GM21619 (cell line): ENCODE results near the gene CFAP410.
"Not testable (repeated sequence)": the region's sequence is repeated elsewhere in the genome, so short reads cannot be mapped to it uniquely, and the experiment has no call there.

Experiments used
- ATAC-seq: cut with Tn5 transposase; IDR thresholded peaks from one replicate; pipeline ENCODE4 v1.9.1; 2021; ENCODE audit not compliant: unreplicated experiment

CFAP410 gene

GRCh38 chr21:44318489-44319285, 20.5 kb downstream of the CFAP410 start:
- no peak for ATAC-seq

- no peak for ATAC-seq
These were observed 21.3 kb downstream of the CFAP410 start for GRCh38 chr21:44317871-44318270.

GRCh38 chr21:44317241-44317782, 21.9 kb downstream of the CFAP410 start:
- ATAC-seq: no peak

GRCh38 chr21:44316277-44316900, 22.8 kb downstream of the CFAP410 start:
- no peak for ATAC-seq

GRCh38 chr21:44315691-44316203, 23.4 kb downstream of the CFAP410 start:
- ATAC-seq: no peak

GRCh38 chr21:44314561-44314960, 24.6 kb downstream of the CFAP410 start:
- ATAC-seq: no peak

GRCh38 chr21:44314128-44314527, 25.1 kb downstream of the CFAP410 start:
- ATAC-seq: no peak

- no peak for ATAC-seq
These were observed 25.7 kb downstream of the CFAP410 start for GRCh38 chr21:44313451-44313850.

- no peak for ATAC-seq
These were observed 26.5 kb downstream of the CFAP410 start for GRCh38 chr21:44312716-44313115.

GRCh38 chr21:44312089-44312488, 27.1 kb downstream of the CFAP410 start:
- ATAC-seq: no peak

GRCh38 chr21:44310628-44311507, 28.3 kb downstream of the CFAP410 start:
- no peak for ATAC-seq

- no peak for ATAC-seq
These were observed 32.1 kb downstream of the CFAP410 start for GRCh38 chr21:44306936-44307704.

GRCh38 chr21:44305691-44306090, 33.5 kb downstream of the CFAP410 start:
- ATAC-seq: no peak

- no peak for ATAC-seq
These were observed 34.3 kb downstream of the CFAP410 start for GRCh38 chr21:44304877-44305293.

- no peak for ATAC-seq
These were observed 35.1 kb downstream of the CFAP410 start for GRCh38 chr21:44304011-44304616.

- no peak for ATAC-seq
These were observed 35.7 kb downstream of the CFAP410 start for GRCh38 chr21:44303490-44303981.

- ATAC-seq: not testable (repeated sequence)
These were observed 36.4 kb downstream of the CFAP410 start for GRCh38 chr21:44302573-44303401.

GRCh38 chr21:44301961-44302406, 37.2 kb downstream of the CFAP410 start:
- ATAC-seq: no peak

GRCh38 chr21:44301141-44301540, 38.0 kb downstream of the CFAP410 start:
- no peak for ATAC-seq
